Activated CD8-positive, alpha-beta T cell treated with anti-CD3 and anti-CD28 coated beads, Interleukin-2, amount 10 ng/mL, durations not matched to agents 7 days and 5 days (primary cell): ENCODE data around the gene TMPRSS11B. TPM values are rescaled to one million over a fixed set of nuclear protein-coding genes. Genes with fewer than 3 reads are reported as not detected.

ENCODE experiments used
- ATAC-seq: fragments of 150-1000 bp; cut with Tn5 transposase; one replicate; pipeline ENCODE4 v1.10.0; 2021; ENCODE audit warnings: moderate library complexity
- CTCF ChIA-PET: fragments of 350-600 bp; sonication (Branson Sonifier 250); formaldehyde crosslinking; loops from one replicate; lab custom pipeline; 2021; ENCODE audit warnings: antibody characterized with exemption; lab: Charles Lee
- POLR2A ChIA-PET: fragments of 350-600 bp; sonication (Branson Sonifier 250); formaldehyde crosslinking; loops from one replicate; lab custom pipeline; 2021; ENCODE audit warnings: antibody characterized with exemption; lab: Charles Lee
- DNase-seq: peaks from one replicate; pipeline ENCODE4 v3.0.0-alpha.2; 2020
- H3K27ac Mint-ChIP-seq: one replicate; pipeline ENCODE4 v1.8.0; 2021; ENCODE audit warnings: mild to moderate bottlenecking, mixed read lengths
- H3K27me3 Mint-ChIP-seq: one replicate; pipeline ENCODE4 v1.8.0; 2021; ENCODE audit warnings: low read depth, mixed read lengths
- H3K36me3 Mint-ChIP-seq: one replicate; pipeline ENCODE4 v1.8.0; 2021; ENCODE audit warnings: low read depth, mixed read lengths
- H3K4me1 Mint-ChIP-seq: one replicate; pipeline ENCODE4 v1.8.0; 2021; ENCODE audit warnings: low read depth, mixed read lengths
- H3K4me3 Mint-ChIP-seq: one replicate; pipeline ENCODE4 v1.8.0; 2021; ENCODE audit warnings: mild to moderate bottlenecking, mixed read lengths
- H3K9me3 Mint-ChIP-seq: one replicate; pipeline ENCODE4 v1.8.0; 2022; ENCODE audit warnings: mixed read lengths; ENCODE audit not compliant: insufficient read depth
- total RNA-seq, 2 experiments: library from RNA; stranded (reverse); gene quantifications; one replicate each; pipeline ENCODE4 v1.2.3, GENCODE V29; 2021

Gene TMPRSS11B
- total RNA-seq, 2 experiments from 2014 or later, result not detected

DNA sequence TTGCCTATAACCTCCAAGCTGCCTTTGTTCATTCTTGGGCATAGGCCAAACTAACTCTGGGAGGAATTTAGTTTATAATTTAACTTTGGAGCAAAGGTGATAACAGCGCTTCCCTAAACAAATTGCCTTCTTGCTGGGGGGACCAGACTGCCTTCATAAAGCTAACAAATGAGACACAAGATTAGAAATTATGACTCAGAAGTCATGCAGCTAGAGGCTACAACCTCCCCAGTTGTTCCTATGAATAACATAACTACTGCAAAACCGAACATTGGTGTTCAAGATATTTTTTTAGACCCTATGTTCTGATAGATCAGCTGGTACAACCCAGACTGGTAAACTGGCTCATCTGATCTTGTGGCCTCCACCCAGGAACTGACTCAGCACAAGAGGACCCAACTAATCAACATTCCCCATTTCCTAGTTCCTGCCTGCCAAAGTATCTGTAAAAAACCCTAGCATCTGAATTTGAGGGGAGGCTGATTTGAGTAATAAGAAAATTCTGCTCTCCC, 22.0 kb upstream of the TMPRSS11B start:
- Mint-ChIP-seq H3K4me1 (peaks cover 14% of the 10 kb centered on the region), H3K27me3 (peaks cover 3% of the 10 kb centered on the region), H3K36me3 (no peaks in the 10 kb centered on the region), H3K4me3 (no peak overlapping the region), H3K27ac (no peak overlapping the region), H3K9me3 (no peaks in the 10 kb centered on the region)
- ChIA-PET CTCF (no interaction called here), POLR2A (no interaction called here)
- ATAC-seq (no peak), DNase-seq (no peak)

- POLR2A ChIA-PET, result no interaction called here
- H3K36me3 Mint-ChIP-seq, result no peaks in the 10 kb centered on the region
- H3K27me3 Mint-ChIP-seq, result no peaks in the 10 kb centered on the region
- H3K4me3 Mint-ChIP-seq, result no peak overlapping the region
- CTCF ChIA-PET, result interaction anchor here (1.4 kb wide), 1 partner anchor 110 kb away, joined by 3 read pairs; no protein-coding TSS in a partner anchor
- DNase-seq, result no peak
- peaks cover 8% of the 10 kb centered on the region for H3K4me1 Mint-ChIP-seq
- no peak overlapping the region for H3K27ac Mint-ChIP-seq
- ATAC-seq, result no peak
- H3K9me3 Mint-ChIP-seq, result no peaks in the 10 kb centered on the region
Observed at GRCh38 chr4:68264875-68265565, 19.5 kb upstream of the TMPRSS11B start.

DNA sequence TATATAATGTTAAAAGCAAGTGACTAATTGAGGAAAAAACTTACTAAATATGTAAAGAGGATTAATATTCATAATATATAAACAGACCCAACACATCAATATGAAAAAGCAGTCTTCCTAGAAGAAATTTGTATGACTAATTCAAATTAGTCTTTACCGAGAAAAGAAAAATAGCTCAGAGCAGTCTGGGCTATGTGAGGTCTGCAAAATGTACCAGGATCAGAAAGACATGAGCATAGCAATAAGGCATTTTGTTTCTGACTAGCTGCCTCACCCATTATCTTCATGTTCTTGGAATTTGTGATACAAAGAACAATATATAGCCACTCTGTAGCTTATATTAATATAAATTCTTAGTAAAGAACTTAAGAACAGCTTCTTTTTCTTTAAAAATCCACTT, 13.7 kb upstream of the TMPRSS11B start:
- Mint-ChIP-seq H3K36me3 (no peaks in the 10 kb centered on the region), H3K27ac (no peak overlapping the region), H3K4me1 (no peaks in the 10 kb centered on the region), H3K9me3 (no peaks in the 10 kb centered on the region), H3K27me3 (no peaks in the 10 kb centered on the region), H3K4me3 (no peak overlapping the region)
- ATAC-seq (no peak), DNase-seq (no peak)
- ChIA-PET POLR2A (interaction anchor here (0.6 kb wide), 1 partner anchor 177 kb away, joined by 4 read pairs; no protein-coding TSS in a partner anchor), CTCF (interaction anchor here (1.3 kb wide), 1 partner anchor 13 kb away, joined by 6 read pairs; no protein-coding TSS in a partner anchor)

- no peak for ATAC-seq
- Mint-ChIP-seq H3K4me1 (no peaks in the 10 kb centered on the region), H3K27ac (no peak overlapping the region), H3K4me3 (no peak overlapping the region), H3K36me3 (no peaks in the 10 kb centered on the region), H3K9me3 (no peaks in the 10 kb centered on the region), H3K27me3 (peaks cover 2% of the 10 kb centered on the region)
- CTCF ChIA-PET, result interaction anchor here (0.8 kb wide), 1 partner anchor 14 kb away, joined by 4 read pairs; no protein-coding TSS in a partner anchor
- no peak for DNase-seq
- POLR2A ChIA-PET, result no interaction called here
Observed at GRCh38 chr4:68257719-68258118, 12.2 kb upstream of the TMPRSS11B start.

DNA sequence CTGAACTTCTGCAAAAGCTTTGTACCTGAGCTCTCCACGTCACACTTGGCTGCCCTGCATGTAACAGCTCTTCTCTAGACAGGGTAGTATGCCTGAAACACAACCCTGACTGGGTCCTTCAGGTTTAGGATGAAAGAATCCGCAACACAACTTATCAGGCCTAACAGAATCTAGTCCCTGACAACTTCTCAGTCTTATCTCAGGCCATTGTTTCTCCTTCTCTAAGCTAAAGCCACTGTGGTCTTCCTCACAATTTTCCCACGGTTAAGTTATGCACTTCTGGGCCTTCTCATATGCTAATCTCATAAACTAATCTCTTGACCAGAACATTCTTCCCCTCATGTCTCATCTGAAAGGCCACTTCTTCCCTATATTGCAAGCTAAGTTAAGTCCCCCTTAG, 10.8 kb upstream of the TMPRSS11B start:
- DNase-seq (no peak), ATAC-seq (no peak)
- Mint-ChIP-seq H3K27me3 (peaks cover 2% of the 10 kb centered on the region), H3K27ac (no peak overlapping the region), H3K9me3 (no peaks in the 10 kb centered on the region), H3K4me1 (no peaks in the 10 kb centered on the region), H3K36me3 (no peaks in the 10 kb centered on the region), H3K4me3 (no peak overlapping the region)
- CTCF ChIA-PET, result interaction anchor here (0.7 to 0.9 kb wide), 2 partner anchors 16 to 43 kb away, joined by 4 to 5 read pairs; no protein-coding TSS in a partner anchor
- POLR2A ChIA-PET, result interaction anchor here (0.7 kb wide), 1 partner anchor 94 kb away, joined by 3 read pairs; no protein-coding TSS in a partner anchor

- Mint-ChIP-seq H3K4me1 (no peaks in the 10 kb centered on the region), H3K9me3 (no peaks in the 10 kb centered on the region), H3K4me3 (no peak overlapping the region), H3K27ac (no peak overlapping the region), H3K36me3 (no peaks in the 10 kb centered on the region), H3K27me3 (peaks cover 2% of the 10 kb centered on the region)
- no peak for ATAC-seq
- ChIA-PET CTCF (interaction anchor here (1.1 kb wide), 1 partner anchor 11 kb away, joined by 3 read pairs; no protein-coding TSS in a partner anchor), POLR2A (no interaction called here)
- no peak for DNase-seq
Observed at GRCh38 chr4:68250151-68250930, 4.8 kb upstream of the TMPRSS11B start.

DNA sequence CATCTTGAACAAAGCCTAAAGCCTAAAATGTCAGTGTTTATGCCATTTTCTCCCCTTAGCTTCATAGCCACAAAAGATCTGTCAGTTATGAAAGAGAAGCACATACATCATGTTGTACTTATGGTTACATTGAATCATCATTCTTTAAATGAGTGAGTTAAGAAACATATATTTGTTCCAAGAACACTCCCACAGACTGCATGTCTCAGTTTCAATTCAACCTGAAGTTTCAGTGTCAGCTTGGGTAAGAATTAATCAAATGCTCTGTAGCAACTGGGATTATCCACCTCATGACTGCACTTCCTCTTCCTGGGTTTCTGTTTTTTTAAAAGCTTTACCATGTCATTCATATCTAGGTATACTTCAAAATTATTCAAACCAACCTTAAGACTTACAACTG, 3.9 kb upstream of the TMPRSS11B start:
- CTCF ChIA-PET, result no interaction called here
- POLR2A ChIA-PET, result no interaction called here
- Mint-ChIP-seq H3K9me3 (no peaks in the 10 kb centered on the region), H3K4me1 (no peaks in the 10 kb centered on the region), H3K27ac (no peak overlapping the region), H3K27me3 (peaks cover 2% of the 10 kb centered on the region), H3K36me3 (no peaks in the 10 kb centered on the region), H3K4me3 (no peak overlapping the region)
- ATAC-seq (no peak), DNase-seq (no peak)

- H3K4me1 Mint-ChIP-seq, result no peaks in the 10 kb centered on the region
- H3K36me3 Mint-ChIP-seq, result no peaks in the 10 kb centered on the region
- ChIA-PET POLR2A (no interaction called here), CTCF (no interaction called here)
- no peaks in the 10 kb centered on the region for H3K9me3 Mint-ChIP-seq
- ATAC-seq (no peak), DNase-seq (no peak)
- no peak overlapping the region for H3K4me3 Mint-ChIP-seq
- H3K27ac Mint-ChIP-seq, result no peak overlapping the region
- peaks cover 6% of the 10 kb centered on the region for H3K27me3 Mint-ChIP-seq
Observed at GRCh38 chr4:68240620-68241019, 4.9 kb downstream of the TMPRSS11B start.

- ChIA-PET CTCF (no interaction called here), POLR2A (no interaction called here)
- H3K36me3 Mint-ChIP-seq, result no peaks in the 10 kb centered on the region
- H3K27me3 Mint-ChIP-seq, result peaks cover 2% of the 10 kb centered on the region
- H3K4me1 Mint-ChIP-seq, result no peaks in the 10 kb centered on the region
- no peak for ATAC-seq
- no peaks in the 10 kb centered on the region for H3K9me3 Mint-ChIP-seq
- H3K27ac Mint-ChIP-seq, result no peak overlapping the region
- H3K4me3 Mint-ChIP-seq, result no peak overlapping the region
- DNase-seq, result no peak
Observed at GRCh38 chr4:68228568-68228967, 16.9 kb downstream of the TMPRSS11B start.

DNA sequence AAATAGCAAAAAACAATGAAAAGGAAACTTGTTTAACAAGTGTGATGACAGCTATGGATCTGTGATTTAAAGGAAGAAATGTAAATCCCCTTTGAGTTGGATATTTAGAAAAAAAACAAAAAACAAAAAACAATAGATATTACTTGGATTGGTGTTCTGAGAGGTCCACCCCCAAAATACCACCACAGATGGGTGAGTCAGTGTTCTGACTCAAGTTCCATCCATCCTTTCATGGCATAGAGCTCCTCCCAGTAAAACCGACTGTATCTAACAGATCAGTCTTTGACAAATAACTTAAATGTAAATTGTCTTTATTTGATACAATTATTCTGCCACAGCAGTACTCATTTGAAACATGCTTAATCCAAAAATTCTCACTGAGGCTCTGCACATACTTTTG, 27.4 kb downstream of the TMPRSS11B start:
- Mint-ChIP-seq H3K4me3 (no peak overlapping the region), H3K27me3 (no peaks in the 10 kb centered on the region), H3K36me3 (no peaks in the 10 kb centered on the region), H3K4me1 (no peaks in the 10 kb centered on the region), H3K9me3 (no peaks in the 10 kb centered on the region), H3K27ac (no peak overlapping the region)
- ATAC-seq (no peak), DNase-seq (no peak)
- ChIA-PET CTCF (no interaction called here), POLR2A (no interaction called here)

DNA sequence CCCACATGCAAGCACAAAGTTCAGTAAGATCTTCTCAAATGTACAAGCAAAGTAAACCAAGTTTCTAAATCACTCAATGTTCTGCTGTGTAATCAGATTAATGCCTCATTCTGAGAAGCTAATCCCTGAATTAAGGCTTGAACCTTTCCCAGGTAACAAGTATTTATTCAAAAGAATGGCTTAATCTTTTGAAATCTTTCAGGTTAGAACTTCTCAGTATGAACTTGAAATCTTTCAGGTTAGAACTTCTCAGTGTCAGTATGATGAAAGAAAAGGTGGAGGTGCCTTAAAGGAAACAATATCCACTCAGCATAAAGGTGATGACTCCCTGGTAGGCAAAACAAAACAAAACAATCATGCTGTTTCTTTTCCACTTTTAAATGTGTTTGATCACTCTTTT, 29.0 kb downstream of the TMPRSS11B start:
- Mint-ChIP-seq H3K4me3 (no peak overlapping the region), H3K36me3 (no peaks in the 10 kb centered on the region), H3K4me1 (no peaks in the 10 kb centered on the region), H3K9me3 (no peaks in the 10 kb centered on the region), H3K27ac (no peak overlapping the region), H3K27me3 (no peaks in the 10 kb centered on the region)
- ATAC-seq, result no peak
- POLR2A ChIA-PET, result no interaction called here
- CTCF ChIA-PET, result no interaction called here
- no peak for DNase-seq

DNA sequence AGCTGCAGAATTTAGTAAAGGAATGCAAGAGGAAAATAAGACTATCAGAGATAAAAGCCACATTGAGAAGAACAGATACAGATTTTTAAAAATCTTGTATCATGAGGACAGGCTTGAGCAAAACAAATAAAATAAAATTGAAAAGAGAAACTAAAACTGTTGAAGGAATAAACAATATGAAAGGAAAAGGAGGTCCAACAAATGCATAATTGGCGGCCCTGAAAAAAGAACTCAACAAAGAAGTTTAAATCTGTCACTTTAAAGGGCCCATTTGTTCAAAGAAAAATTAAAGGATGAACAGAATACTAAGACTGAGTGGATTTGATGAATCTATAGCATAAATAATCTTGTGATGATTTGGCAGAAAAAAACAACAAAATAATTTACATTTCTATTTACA, 36.5 kb downstream of the TMPRSS11B start:
- peaks cover 9% of the 10 kb centered on the region for H3K9me3 Mint-ChIP-seq
- CTCF ChIA-PET, result no interaction called here
- H3K27ac Mint-ChIP-seq, result no peak overlapping the region
- no peak overlapping the region for H3K4me3 Mint-ChIP-seq
- H3K4me1 Mint-ChIP-seq, result no peaks in the 10 kb centered on the region
- POLR2A ChIA-PET, result no interaction called here
- DNase-seq (no peak), ATAC-seq (no peak)
- no peaks in the 10 kb centered on the region for H3K36me3 Mint-ChIP-seq
- no peaks in the 10 kb centered on the region for H3K27me3 Mint-ChIP-seq
